ENCODE measurements around the gene CACHD1.
"Not testable (repeated sequence)": the region's sequence is repeated elsewhere in the genome, so short reads cannot be mapped to it uniquely, and the experiment has no call there.

Gene CACHD1

GRCh38 chr1:64610950-64611349 lies 141.0 kb downstream of the CACHD1 start:
- H3K36me3 Mint-ChIP-seq (ENCODE audit: low read depth) = peaks cover 13% of the 10 kb centered on the region
- H3K27me3 Mint-ChIP-seq, H3K4me3 Mint-ChIP-seq, DNase-seq, H3K27ac Mint-ChIP-seq: not testable (repeated sequence)
- peaks cover 10% of the 10 kb centered on the region for H3K4me1 Mint-ChIP-seq (ENCODE audit: low read depth)
- peaks cover 14% of the 10 kb centered on the region for H3K9me3 Mint-ChIP-seq

- peaks cover 7% of the 10 kb centered on the region for H3K9me3 Mint-ChIP-seq
- peaks cover 16% of the 10 kb centered on the region for H3K4me1 Mint-ChIP-seq (ENCODE audit: low read depth)
- no peak overlapping the region for H3K27ac Mint-ChIP-seq
- no peak overlapping the region for H3K4me3 Mint-ChIP-seq
- H3K36me3 Mint-ChIP-seq (ENCODE audit: low read depth) = peaks cover 7% of the 10 kb centered on the region
- no peak for DNase-seq
- H3K27me3 Mint-ChIP-seq = no peaks in the 10 kb centered on the region
These were observed 146.1 kb downstream of the CACHD1 start for GRCh38 chr1:64616039-64616438.

GRCh38 chr1:64623750-64624191 lies 153.8 kb downstream of the CACHD1 start:
- Mint-ChIP-seq H3K36me3 (ENCODE audit: low read depth) (no peaks in the 10 kb centered on the region), H3K27me3 (no peaks in the 10 kb centered on the region), H3K27ac (no peak overlapping the region), H3K9me3 (no peaks in the 10 kb centered on the region), H3K4me1 (ENCODE audit: low read depth) (peaks cover 13% of the 10 kb centered on the region), H3K4me3 (no peak overlapping the region)
- DNase-seq = no peak

- H3K27me3 Mint-ChIP-seq = no peaks in the 10 kb centered on the region
These were observed 154.3 kb downstream of the CACHD1 start for GRCh38 chr1:64624218-64624713.

GRCh38 chr1:64624808-64625207 lies 154.9 kb downstream of the CACHD1 start:
- Mint-ChIP-seq H3K4me1 (ENCODE audit: low read depth) (peaks cover 13% of the 10 kb centered on the region), H3K27me3 (no peaks in the 10 kb centered on the region), H3K27ac (no peak overlapping the region), H3K36me3 (ENCODE audit: low read depth) (no peaks in the 10 kb centered on the region), H3K4me3 (no peak overlapping the region), H3K9me3 (no peaks in the 10 kb centered on the region)
- DNase-seq = no peak

More at GRCh38 chr1:64624218-64624713, 154.3 kb downstream of the CACHD1 start:
- peak overlapping the region; percentile 26 for H3K27ac Mint-ChIP-seq
- no peak for DNase-seq
- H3K4me3 Mint-ChIP-seq = no peak overlapping the region
- H3K9me3 Mint-ChIP-seq = no peaks in the 10 kb centered on the region
- peaks cover 13% of the 10 kb centered on the region for H3K4me1 Mint-ChIP-seq (ENCODE audit: low read depth)
- H3K36me3 Mint-ChIP-seq (ENCODE audit: low read depth) = no peaks in the 10 kb centered on the region

- H3K27me3 Mint-ChIP-seq = no peaks in the 10 kb centered on the region
- no peak for DNase-seq
- no peaks in the 10 kb centered on the region for H3K36me3 Mint-ChIP-seq (ENCODE audit: low read depth)
- no peak overlapping the region for H3K27ac Mint-ChIP-seq
- no peaks in the 10 kb centered on the region for H3K9me3 Mint-ChIP-seq
- peaks cover 15% of the 10 kb centered on the region for H3K4me1 Mint-ChIP-seq (ENCODE audit: low read depth)
- peak overlapping the region; percentile 37 for H3K4me3 Mint-ChIP-seq
These were observed 160.7 kb downstream of the CACHD1 start for GRCh38 chr1:64630611-64631010.

- no peak for DNase-seq
- Mint-ChIP-seq H3K9me3 (no peaks in the 10 kb centered on the region), H3K36me3 (ENCODE audit: low read depth) (no peaks in the 10 kb centered on the region), H3K27me3 (no peaks in the 10 kb centered on the region), H3K4me1 (ENCODE audit: low read depth) (peaks cover 15% of the 10 kb centered on the region), H3K4me3 (no peak overlapping the region), H3K27ac (no peak overlapping the region)
These were observed 161.6 kb downstream of the CACHD1 start for GRCh38 chr1:64631346-64632034.

GRCh38 chr1:64632936-64633335 lies 163.0 kb downstream of the CACHD1 start:
- Mint-ChIP-seq H3K27me3 (no peaks in the 10 kb centered on the region), H3K9me3 (no peaks in the 10 kb centered on the region), H3K27ac (no peak overlapping the region), H3K4me3 (no peak overlapping the region), H3K4me1 (ENCODE audit: low read depth) (peaks cover 15% of the 10 kb centered on the region), H3K36me3 (ENCODE audit: low read depth) (no peaks in the 10 kb centered on the region)
- no peak for DNase-seq

GRCh38 chr1:64645735-64646134 lies 175.8 kb downstream of the CACHD1 start:
- H3K4me3 Mint-ChIP-seq = no peak overlapping the region
- H3K4me1 Mint-ChIP-seq (ENCODE audit: low read depth) = no peaks in the 10 kb centered on the region
- no peaks in the 10 kb centered on the region for H3K36me3 Mint-ChIP-seq (ENCODE audit: low read depth)
- no peaks in the 10 kb centered on the region for H3K27me3 Mint-ChIP-seq
- DNase-seq = no peak
- no peak overlapping the region for H3K27ac Mint-ChIP-seq
- no peaks in the 10 kb centered on the region for H3K9me3 Mint-ChIP-seq

- Mint-ChIP-seq H3K36me3 (ENCODE audit: low read depth) (no peaks in the 10 kb centered on the region), H3K4me1 (ENCODE audit: low read depth) (no peaks in the 10 kb centered on the region), H3K27me3 (no peaks in the 10 kb centered on the region)
These were observed 180.5 kb downstream of the CACHD1 start for GRCh38 chr1:64650411-64650810.

GRCh38 chr1:64651841-64652240 lies 181.9 kb downstream of the CACHD1 start:
- DNase-seq = no peak
- no peaks in the 10 kb centered on the region for H3K4me1 Mint-ChIP-seq (ENCODE audit: low read depth)
- no peak overlapping the region for H3K27ac Mint-ChIP-seq
- H3K4me3 Mint-ChIP-seq = no peak overlapping the region
- H3K36me3 Mint-ChIP-seq (ENCODE audit: low read depth) = no peaks in the 10 kb centered on the region
- no peaks in the 10 kb centered on the region for H3K9me3 Mint-ChIP-seq
- H3K27me3 Mint-ChIP-seq = no peaks in the 10 kb centered on the region

More at GRCh38 chr1:64650411-64650810, 180.5 kb downstream of the CACHD1 start:
- H3K9me3 Mint-ChIP-seq = no peaks in the 10 kb centered on the region
- H3K4me3 Mint-ChIP-seq = no peak overlapping the region
- no peak overlapping the region for H3K27ac Mint-ChIP-seq
- DNase-seq = no peak

- Mint-ChIP-seq H3K27me3 (no peaks in the 10 kb centered on the region), H3K4me1 (ENCODE audit: low read depth) (no peaks in the 10 kb centered on the region), H3K27ac (no peak overlapping the region), H3K9me3 (no peaks in the 10 kb centered on the region), H3K4me3 (no peak overlapping the region), H3K36me3 (ENCODE audit: low read depth) (no peaks in the 10 kb centered on the region)
- no peak for DNase-seq
These were observed 183.5 kb downstream of the CACHD1 start for GRCh38 chr1:64653466-64653865.

GRCh38 chr1:64654519-64655341 lies 184.8 kb downstream of the CACHD1 start:
- Mint-ChIP-seq H3K4me3 (no peak overlapping the region), H3K27me3 (no peaks in the 10 kb centered on the region), H3K36me3 (ENCODE audit: low read depth) (peaks cover 2% of the 10 kb centered on the region), H3K4me1 (ENCODE audit: low read depth) (no peaks in the 10 kb centered on the region), H3K9me3 (no peaks in the 10 kb centered on the region), H3K27ac (no peak overlapping the region)
- no peak for DNase-seq

- Mint-ChIP-seq H3K27me3 (no peaks in the 10 kb centered on the region), H3K4me1 (ENCODE audit: low read depth) (no peaks in the 10 kb centered on the region), H3K4me3 (no peak overlapping the region), H3K27ac (no peak overlapping the region), H3K9me3 (no peaks in the 10 kb centered on the region), H3K36me3 (ENCODE audit: low read depth) (peaks cover 3% of the 10 kb centered on the region)
- DNase-seq = no peak
These were observed 185.9 kb downstream of the CACHD1 start for GRCh38 chr1:64655861-64656260.

Measured in activated T-cell treated with anti-CD3 and anti-CD28 coated beads, Interleukin-2, amount 50 U/mL, for 24 hours (primary cell).